GM10248 (cell line): ENCODE measurements around the gene CAPRIN1.
"Not testable (repeated sequence)": the region's sequence is repeated elsewhere in the genome, so short reads cannot be mapped to it uniquely, and the experiment has no call there.

Source experiments
- CTCF ChIA-PET: fragments of 300-600 bp; sonication (Branson Sonifier 250); formaldehyde crosslinking; extraction: SDS; loops from one replicate; lab custom pipeline; 2021; ENCODE audit warnings: antibody characterized with exemption; lab: Yijun Ruan, JAX
- POLR2A ChIA-PET: fragments of 350-650 bp; sonication (Branson Sonifier 250); formaldehyde crosslinking; extraction: SDS; loops from one replicate; lab custom pipeline; 2020; ENCODE audit warnings: antibody characterized with exemption; lab: Yijun Ruan, JAX
- DNase-seq: peaks from one replicate; pipeline ENCODE4 v3.0.0; 2012; ENCODE audit errors: extremely low spot score
- TF ChIP-seq, protein P1 (sequence below): IDR thresholded peaks from 2 replicates; pipeline ENCODE4 v1.5.1; 2012; ENCODE audit warnings: mild to moderate bottlenecking, low read depth; ENCODE audit errors: extremely low read depth, missing control alignments, control extremely low read depth

Gene CAPRIN1

DNA sequence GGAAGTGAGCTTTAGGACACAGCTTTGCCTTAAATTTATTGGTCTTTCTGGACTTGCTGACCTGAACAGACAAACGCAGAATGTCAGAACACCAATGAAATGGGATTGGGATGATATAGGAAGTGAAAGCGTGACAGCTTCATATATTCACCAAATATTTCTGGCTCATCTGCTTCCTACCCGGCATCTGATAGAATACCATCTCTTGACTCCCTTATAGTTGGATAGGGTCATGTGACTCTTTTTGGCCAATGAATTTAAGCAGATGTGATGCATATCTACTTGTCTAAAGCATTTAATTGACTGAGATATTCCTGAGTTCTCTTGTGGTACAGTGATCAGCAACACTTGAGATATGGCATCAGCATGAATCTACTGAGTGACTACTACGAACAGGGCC, 2.5 kb upstream of the CAPRIN1 start:
- CTCF ChIA-PET, result interaction anchor here (0.7 to 2.6 kb wide), 7 partner anchors 8 to 61 kb away, joined by 3 to 9 read pairs (median 4); no protein-coding TSS in a partner anchor

GRCh38 chr11:34050581-34051348, 766 bp upstream of the CAPRIN1 start:
- POLR2A ChIA-PET, result interaction anchor here (0.5 to 1.0 kb wide), 2 partner anchors 9 to 315 kb away, joined by 3 read pairs; no protein-coding TSS in a partner anchor

More for the DNA sequence above, 2.5 kb upstream of the CAPRIN1 start:
- POLR2A ChIA-PET, result no interaction called here
- DNase-seq, result no peak
- TF ChIP-seq, protein P1, sequence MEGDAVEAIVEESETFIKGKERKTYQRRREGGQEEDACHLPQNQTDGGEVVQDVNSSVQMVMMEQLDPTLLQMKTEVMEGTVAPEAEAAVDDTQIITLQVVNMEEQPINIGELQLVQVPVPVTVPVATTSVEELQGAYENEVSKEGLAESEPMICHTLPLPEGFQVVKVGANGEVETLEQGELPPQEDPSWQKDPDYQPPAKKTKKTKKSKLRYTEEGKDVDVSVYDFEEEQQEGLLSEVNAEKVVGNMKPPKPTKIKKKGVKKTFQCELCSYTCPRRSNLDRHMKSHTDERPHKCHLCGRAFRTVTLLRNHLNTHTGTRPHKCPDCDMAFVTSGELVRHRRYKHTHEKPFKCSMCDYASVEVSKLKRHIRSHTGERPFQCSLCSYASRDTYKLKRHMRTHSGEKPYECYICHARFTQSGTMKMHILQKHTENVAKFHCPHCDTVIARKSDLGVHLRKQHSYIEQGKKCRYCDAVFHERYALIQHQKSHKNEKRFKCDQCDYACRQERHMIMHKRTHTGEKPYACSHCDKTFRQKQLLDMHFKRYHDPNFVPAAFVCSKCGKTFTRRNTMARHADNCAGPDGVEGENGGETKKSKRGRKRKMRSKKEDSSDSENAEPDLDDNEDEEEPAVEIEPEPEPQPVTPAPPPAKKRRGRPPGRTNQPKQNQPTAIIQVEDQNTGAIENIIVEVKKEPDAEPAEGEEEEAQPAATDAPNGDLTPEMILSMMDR, result no peak

GRCh38 chr11:34052036-34052607, 591 bp downstream of the CAPRIN1 start:
- ChIA-PET CTCF (interaction anchor here (1.1 to 2.3 kb wide), 5 partner anchors 11 to 123 kb away, joined by 4 to 8 read pairs (median 6); no protein-coding TSS in a partner anchor), POLR2A (interaction anchor here (0.6 to 1.0 kb wide), 4 partner anchors 8 to 550 kb away, joined by 3 to 4 read pairs (median 3); partner anchors contain the start of gene NAT10)
- DNase-seq, result peak; percentile 94
- TF ChIP-seq, protein P1, result no peak

More at GRCh38 chr11:34050581-34051348, 766 bp upstream of the CAPRIN1 start:
- no peak for DNase-seq
- CTCF ChIA-PET, result interaction anchor here (0.7 to 2.3 kb wide), 7 partner anchors 9 to 124 kb away, joined by 3 to 8 read pairs (median 5); no protein-coding TSS in a partner anchor
- TF ChIP-seq, protein P1, result no peak

GRCh38 chr11:34052608-34053160, 1.2 kb downstream of the CAPRIN1 start:
- ChIA-PET POLR2A (interaction anchor here (0.5 to 0.6 kb wide), 2 partner anchors 10 to 14 kb away, joined by 3 to 5 read pairs; no protein-coding TSS in a partner anchor), CTCF (no interaction called here)
- TF ChIP-seq, protein P1, result no peak
- no peak for DNase-seq

DNA sequence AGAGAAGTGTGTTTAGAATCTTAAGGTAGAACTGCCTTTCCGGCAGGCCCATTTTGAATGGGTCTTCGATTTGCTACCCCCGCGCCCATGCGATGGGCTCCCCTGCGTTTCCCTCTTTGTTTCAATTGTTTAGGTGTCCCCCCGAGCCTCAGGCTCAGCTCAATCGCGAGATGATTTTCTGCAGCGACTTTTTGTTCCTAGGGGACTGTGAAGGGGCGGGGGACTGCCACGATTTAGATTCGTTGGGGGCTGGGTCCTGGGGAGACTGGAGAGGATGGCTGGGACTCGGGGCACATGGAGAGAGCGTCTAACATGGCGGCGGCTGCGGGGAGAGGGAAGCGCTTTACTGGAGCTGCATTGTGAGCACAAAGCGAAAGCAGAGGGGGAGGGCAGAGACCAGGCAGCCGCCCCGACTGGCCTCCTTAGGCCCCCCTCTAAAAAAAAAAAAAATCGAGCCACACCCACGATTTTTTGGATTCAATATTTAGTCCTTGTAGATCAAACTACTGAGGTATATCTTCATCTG, 1.7 kb downstream of the CAPRIN1 start:
- DNase-seq, result peak; percentile 71
- TF ChIP-seq, protein P1, result no peak
- ChIA-PET POLR2A (interaction anchor here (0.5 to 0.6 kb wide), 2 partner anchors 9 to 13 kb away, joined by 3 to 5 read pairs; no protein-coding TSS in a partner anchor), CTCF (no interaction called here)

GRCh38 chr11:34054351-34054750, 2.8 kb downstream of the CAPRIN1 start:
- CTCF ChIA-PET, POLR2A ChIA-PET, DNase-seq: not testable (repeated sequence)
